HEK293 (cell line): ENCODE results near the gene HLA-A.

Experiments
- CTCF ChIA-PET: fragments of 350-600 bp; formaldehyde crosslinking; extraction: SDS; loops from one replicate; lab custom pipeline; 2021; ENCODE audit warnings: antibody characterized with exemption; lab: Yijun Ruan, JAX
- POLR2A ChIA-PET: fragments of 300-600 bp; formaldehyde crosslinking; extraction: SDS; loops from one replicate; lab custom pipeline; 2020; ENCODE audit warnings: antibody characterized with exemption, inconsistent platforms; lab: Yijun Ruan, JAX
- H3K27ac ChIP-seq: fragments of 200-500 bp; sonication (Bioruptor generic); 2 replicates; pipeline ENCODE4 v1.5.1; 2014; ENCODE audit warnings: low read depth, low read length, control low read depth, inconsistent platforms; ENCODE audit errors: extremely low read depth
- H3K36me3 ChIP-seq, 2 experiments: fragments of 200-500 bp in 1 of 2; sonication (Bioruptor generic) in 1 of 2; 1 replicate in 1 of 2; 2 replicates in 1 of 2; pipeline ENCODE4 v1.5.1; 2014 to 2017; ENCODE audit warnings: inconsistent platforms in 2 of 2, low read length in 2 of 2; ENCODE audit not compliant: control insufficient read depth in 2 of 2, insufficient read depth in 1 of 2
- H3K4me1 ChIP-seq: fragments of 200-500 bp; sonication (Bioruptor generic); 2 replicates; pipeline ENCODE4 v1.5.1; 2014; ENCODE audit warnings: mild to moderate bottlenecking, low read length, inconsistent platforms; ENCODE audit not compliant: control insufficient read depth, insufficient read depth
- H3K4me3 ChIP-seq: 2 replicates; pipeline ENCODE4 v1.5.1; 2011; ENCODE audit warnings: low read depth, mild to moderate bottlenecking, control low read depth, low read length, moderate library complexity
- H3K9me3 ChIP-seq: fragments of 200-500 bp; sonication (Bioruptor generic); 2 replicates; pipeline ENCODE4 v1.5.1; 2014; ENCODE audit warnings: low read depth, low read length, inconsistent platforms; ENCODE audit not compliant: control insufficient read depth, insufficient read depth
- FEZF1 ChIP-seq: fragments of 450-650 bp; formaldehyde crosslinking; IDR thresholded peaks from 2 replicates; pipeline ENCODE4 v1.5.1; 2016; ENCODE audit warnings: missing biosample characterization, missing genetic modification characterization
- MZF1 ChIP-seq: fragments of 450-650 bp; formaldehyde crosslinking; IDR thresholded peaks from 2 replicates; pipeline ENCODE4 v1.5.1; 2017; ENCODE audit warnings: missing biosample characterization, missing genetic modification characterization, borderline replicate concordance
- PRDM2 ChIP-seq: fragments of 450-650 bp; formaldehyde crosslinking; IDR thresholded peaks from 2 replicates; pipeline ENCODE4 v1.5.1; 2016; ENCODE audit warnings: missing biosample characterization, missing genetic modification characterization, borderline replicate concordance
- ZFP37 ChIP-seq: fragments of 450-650 bp; formaldehyde crosslinking; IDR thresholded peaks from 2 replicates; pipeline ENCODE4 v1.5.1; 2016; ENCODE audit warnings: missing biosample characterization, missing genetic modification characterization
- ZIC2 ChIP-seq: fragments of 450-650 bp; formaldehyde crosslinking; IDR thresholded peaks from 2 replicates; pipeline ENCODE4 v1.5.1; 2016; ENCODE audit warnings: missing biosample characterization, missing genetic modification characterization
- ZNF132 ChIP-seq: fragments of 450-650 bp; formaldehyde crosslinking; IDR thresholded peaks from 2 replicates; pipeline ENCODE4 v1.5.1; 2017; ENCODE audit warnings: missing biosample characterization, missing genetic modification characterization, borderline replicate concordance
- ZNF140 ChIP-seq: fragments of 450-650 bp; formaldehyde crosslinking; IDR thresholded peaks from 2 replicates; pipeline ENCODE4 v1.5.1; 2016; ENCODE audit warnings: missing biosample characterization, missing genetic modification characterization
- ZNF221 ChIP-seq: fragments of 450-650 bp; formaldehyde crosslinking; IDR thresholded peaks from 2 replicates; pipeline ENCODE4 v1.5.1; 2017; ENCODE audit warnings: missing biosample characterization, missing genetic modification characterization, borderline replicate concordance
- ZNF24 ChIP-seq: fragments of 450-650 bp; formaldehyde crosslinking; IDR thresholded peaks from 2 replicates; pipeline ENCODE4 v1.5.1; 2016; ENCODE audit warnings: missing biosample characterization, missing genetic modification characterization
- ZNF391 ChIP-seq: fragments of 450-650 bp; formaldehyde crosslinking; IDR thresholded peaks from 2 replicates; pipeline ENCODE4 v1.5.1; 2016; ENCODE audit warnings: low read depth, missing biosample characterization, missing genetic modification characterization, borderline replicate concordance
- ZNF394 ChIP-seq: fragments of 450-650 bp; formaldehyde crosslinking; IDR thresholded peaks from 2 replicates; pipeline ENCODE4 v1.5.1; 2016; ENCODE audit warnings: missing biosample characterization, missing genetic modification characterization, mild to moderate bottlenecking, moderate library complexity, borderline replicate concordance
- TF ChIP-seq, protein P1 (sequence below): fragments of 450-650 bp; formaldehyde crosslinking; conservative IDR thresholded peaks from 2 replicates; pipeline ENCODE4 v1.5.1; 2016; ENCODE audit warnings: low read depth, missing biosample characterization, missing genetic modification characterization
- TF ChIP-seq, protein P2 (sequence below): fragments of 450-650 bp; formaldehyde crosslinking; IDR thresholded peaks from 2 replicates; pipeline ENCODE4 v1.5.1; 2017; ENCODE audit warnings: missing biosample characterization, missing genetic modification characterization
- TF ChIP-seq, protein P3 (sequence below): fragments of 450-650 bp; formaldehyde crosslinking; IDR thresholded peaks from 2 replicates; pipeline ENCODE4 v1.5.1; 2016; ENCODE audit warnings: missing biosample characterization, missing genetic modification characterization

HLA-A gene

DNA sequence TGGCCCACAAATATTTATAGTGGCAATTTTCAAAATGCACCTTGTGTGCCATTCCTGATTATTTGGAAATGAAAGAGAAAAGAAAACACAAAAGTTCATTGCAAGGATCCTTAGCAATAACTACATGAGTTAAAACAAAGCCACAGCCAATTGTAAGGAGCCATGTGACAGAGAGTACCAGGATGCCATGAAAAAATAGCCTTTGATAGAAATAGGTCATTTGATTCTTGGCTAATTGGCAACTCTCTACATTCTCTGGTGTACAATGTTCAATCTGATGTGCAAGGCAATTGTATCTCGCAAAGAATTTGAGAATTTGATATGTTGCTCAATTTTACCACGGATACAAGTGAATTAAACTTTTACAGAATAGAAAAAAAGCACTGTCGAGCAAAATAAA lies 9.6 kb downstream of the HLA-A start:
- CTCF ChIA-PET: no interaction called here
- Histone ChIP-seq H3K4me1 (no peaks in the 10 kb centered on the region), H3K9me3 (no peaks in the 10 kb centered on the region), H3K36me3 (no peaks in the 10 kb centered on the region), H3K4me3 (no peak overlapping the region)
- POLR2A ChIA-PET: no interaction called here
- no peak for TF ChIP-seq ZNF24 (tag by site-specific recombination)
- TF ChIP-seq, protein P1, sequence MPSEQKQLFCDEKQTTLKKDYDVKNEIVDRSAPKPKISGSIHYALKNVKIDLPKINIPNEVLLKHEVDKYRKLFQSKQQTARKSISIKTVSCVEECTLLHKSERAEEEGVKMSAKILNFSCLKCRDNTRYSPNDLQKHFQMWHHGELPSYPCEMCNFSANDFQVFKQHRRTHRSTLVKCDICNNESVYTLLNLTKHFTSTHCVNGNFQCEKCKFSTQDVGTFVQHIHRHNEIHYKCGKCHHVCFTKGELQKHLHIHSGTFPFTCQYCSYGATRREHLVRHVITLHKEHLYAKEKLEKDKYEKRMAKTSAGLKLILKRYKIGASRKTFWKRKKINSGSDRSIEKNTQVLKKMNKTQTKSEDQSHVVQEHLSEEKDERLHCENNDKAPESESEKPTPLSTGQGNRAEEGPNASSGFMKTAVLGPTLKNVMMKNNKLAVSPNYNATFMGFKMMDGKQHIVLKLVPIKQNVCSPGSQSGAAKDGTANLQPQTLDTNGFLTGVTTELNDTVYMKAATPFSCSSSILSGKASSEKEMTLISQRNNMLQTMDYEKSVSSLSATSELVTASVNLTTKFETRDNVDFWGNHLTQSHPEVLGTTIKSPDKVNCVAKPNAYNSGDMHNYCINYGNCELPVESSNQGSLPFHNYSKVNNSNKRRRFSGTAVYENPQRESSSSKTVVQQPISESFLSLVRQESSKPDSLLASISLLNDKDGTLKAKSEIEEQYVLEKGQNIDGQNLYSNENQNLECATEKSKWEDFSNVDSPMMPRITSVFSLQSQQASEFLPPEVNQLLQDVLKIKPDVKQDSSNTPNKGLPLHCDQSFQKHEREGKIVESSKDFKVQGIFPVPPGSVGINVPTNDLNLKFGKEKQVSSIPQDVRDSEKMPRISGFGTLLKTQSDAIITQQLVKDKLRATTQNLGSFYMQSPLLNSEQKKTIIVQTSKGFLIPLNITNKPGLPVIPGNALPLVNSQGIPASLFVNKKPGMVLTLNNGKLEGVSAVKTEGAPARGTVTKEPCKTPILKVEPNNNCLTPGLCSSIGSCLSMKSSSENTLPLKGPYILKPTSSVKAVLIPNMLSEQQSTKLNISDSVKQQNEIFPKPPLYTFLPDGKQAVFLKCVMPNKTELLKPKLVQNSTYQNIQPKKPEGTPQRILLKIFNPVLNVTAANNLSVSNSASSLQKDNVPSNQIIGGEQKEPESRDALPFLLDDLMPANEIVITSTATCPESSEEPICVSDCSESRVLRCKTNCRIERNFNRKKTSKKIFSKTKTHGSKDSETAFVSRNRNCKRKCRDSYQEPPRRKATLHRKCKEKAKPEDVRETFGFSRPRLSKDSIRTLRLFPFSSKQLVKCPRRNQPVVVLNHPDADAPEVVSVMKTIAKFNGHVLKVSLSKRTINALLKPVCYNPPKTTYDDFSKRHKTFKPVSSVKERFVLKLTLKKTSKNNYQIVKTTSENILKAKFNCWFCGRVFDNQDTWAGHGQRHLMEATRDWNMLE (tag by site-specific recombination): no peak
- TF ChIP-seq, protein P2, sequence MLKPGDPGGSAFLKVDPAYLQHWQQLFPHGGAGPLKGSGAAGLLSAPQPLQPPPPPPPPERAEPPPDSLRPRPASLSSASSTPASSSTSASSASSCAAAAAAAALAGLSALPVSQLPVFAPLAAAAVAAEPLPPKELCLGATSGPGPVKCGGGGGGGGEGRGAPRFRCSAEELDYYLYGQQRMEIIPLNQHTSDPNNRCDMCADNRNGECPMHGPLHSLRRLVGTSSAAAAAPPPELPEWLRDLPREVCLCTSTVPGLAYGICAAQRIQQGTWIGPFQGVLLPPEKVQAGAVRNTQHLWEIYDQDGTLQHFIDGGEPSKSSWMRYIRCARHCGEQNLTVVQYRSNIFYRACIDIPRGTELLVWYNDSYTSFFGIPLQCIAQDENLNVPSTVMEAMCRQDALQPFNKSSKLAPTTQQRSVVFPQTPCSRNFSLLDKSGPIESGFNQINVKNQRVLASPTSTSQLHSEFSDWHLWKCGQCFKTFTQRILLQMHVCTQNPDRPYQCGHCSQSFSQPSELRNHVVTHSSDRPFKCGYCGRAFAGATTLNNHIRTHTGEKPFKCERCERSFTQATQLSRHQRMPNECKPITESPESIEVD (tag by site-specific recombination): no peak
- TF ChIP-seq, all 188 proteins: peak for 0
- no peak overlapping the region for H3K27ac ChIP-seq

GRCh38 chr6:29953001-29953441 lies 10.7 kb downstream of the HLA-A start:
- no peaks in the 10 kb centered on the region for H3K36me3 ChIP-seq
- POLR2A ChIA-PET: no interaction called here
- TF ChIP-seq ZFP37 (no peak), ZNF391 (tag by site-specific recombination) (no peak), ZNF221 (tag by site-specific recombination) (no peak), ZNF394 (tag by site-specific recombination) (no peak)
- no peak overlapping the region for H3K4me3 ChIP-seq
- CTCF ChIA-PET: interaction anchor here (1.0 kb wide), 1 partner anchor 60 kb away, joined by 3 read pairs; no protein-coding TSS in a partner anchor
- no peaks in the 10 kb centered on the region for H3K9me3 ChIP-seq
- H3K27ac ChIP-seq: no peak overlapping the region
- no peaks in the 10 kb centered on the region for H3K4me1 ChIP-seq

DNA sequence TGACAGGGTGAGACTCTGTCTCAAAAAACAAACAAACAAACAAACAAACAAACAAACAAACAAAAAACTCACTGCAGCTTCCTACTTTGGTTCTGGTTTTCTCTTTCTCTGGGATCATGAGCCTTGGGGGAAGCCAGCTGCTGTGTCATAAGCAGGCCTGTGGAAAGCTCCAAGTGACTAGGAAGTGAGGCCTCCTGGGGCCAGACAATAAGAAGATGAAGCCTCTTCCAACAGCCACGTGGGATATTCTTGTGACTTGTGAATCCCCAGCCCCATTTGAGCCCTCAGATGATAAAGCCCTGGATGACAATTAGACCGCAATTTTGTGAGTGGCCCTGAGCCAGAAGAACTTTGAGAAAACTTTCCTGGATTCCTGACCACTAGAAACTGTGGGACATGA lies 11.4 kb downstream of the HLA-A start:
- Histone ChIP-seq H3K36me3 (no peaks in the 10 kb centered on the region), H3K4me3 (no peak overlapping the region), H3K27ac (no peak overlapping the region), H3K4me1 (no peaks in the 10 kb centered on the region), H3K9me3 (no peaks in the 10 kb centered on the region)
- ChIA-PET CTCF (no interaction called here), POLR2A (no interaction called here)
- TF ChIP-seq ZNF132 (tag by site-specific recombination): no peak
- TF ChIP-seq FEZF1 (tag by site-specific recombination): no peak
- TF ChIP-seq MZF1 (tag by site-specific recombination): no peak
- TF ChIP-seq, protein P3, sequence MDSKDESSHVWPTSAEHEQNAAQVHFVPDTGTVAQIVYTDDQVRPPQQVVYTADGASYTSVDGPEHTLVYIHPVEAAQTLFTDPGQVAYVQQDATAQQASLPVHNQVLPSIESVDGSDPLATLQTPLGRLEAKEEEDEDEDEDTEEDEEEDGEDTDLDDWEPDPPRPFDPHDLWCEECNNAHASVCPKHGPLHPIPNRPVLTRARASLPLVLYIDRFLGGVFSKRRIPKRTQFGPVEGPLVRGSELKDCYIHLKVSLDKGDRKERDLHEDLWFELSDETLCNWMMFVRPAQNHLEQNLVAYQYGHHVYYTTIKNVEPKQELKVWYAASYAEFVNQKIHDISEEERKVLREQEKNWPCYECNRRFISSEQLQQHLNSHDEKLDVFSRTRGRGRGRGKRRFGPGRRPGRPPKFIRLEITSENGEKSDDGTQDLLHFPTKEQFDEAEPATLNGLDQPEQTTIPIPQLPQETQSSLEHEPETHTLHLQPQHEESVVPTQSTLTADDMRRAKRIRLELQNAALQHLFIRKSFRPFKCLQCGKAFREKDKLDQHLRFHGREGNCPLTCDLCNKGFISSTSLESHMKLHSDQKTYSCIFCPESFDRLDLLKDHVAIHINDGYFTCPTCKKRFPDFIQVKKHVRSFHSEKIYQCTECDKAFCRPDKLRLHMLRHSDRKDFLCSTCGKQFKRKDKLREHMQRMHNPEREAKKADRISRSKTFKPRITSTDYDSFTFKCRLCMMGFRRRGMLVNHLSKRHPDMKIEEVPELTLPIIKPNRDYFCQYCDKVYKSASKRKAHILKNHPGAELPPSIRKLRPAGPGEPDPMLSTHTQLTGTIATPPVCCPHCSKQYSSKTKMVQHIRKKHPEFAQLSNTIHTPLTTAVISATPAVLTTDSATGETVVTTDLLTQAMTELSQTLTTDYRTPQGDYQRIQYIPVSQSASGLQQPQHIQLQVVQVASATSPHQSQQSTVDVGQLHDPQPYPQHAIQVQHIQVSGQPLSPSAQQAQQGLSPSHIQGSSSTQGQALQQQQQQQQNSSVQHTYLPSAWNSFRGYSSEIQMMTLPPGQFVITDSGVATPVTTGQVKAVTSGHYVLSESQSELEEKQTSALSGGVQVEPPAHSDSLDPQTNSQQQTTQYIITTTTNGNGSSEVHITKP: no peak
- TF ChIP-seq ZNF140: no peak
- no peak for TF ChIP-seq PRDM2 (tag by site-specific recombination)
- no peak for TF ChIP-seq ZIC2 (tag by site-specific recombination)
